Prostate gland (tissue), 2 donors: ENCODE data around the gene SIPA1. TPM values are rescaled to one million over a fixed set of nuclear protein-coding genes. Genes with fewer than 3 reads are reported as not detected.

Experiments used
- DNase-seq: peaks from one replicate; pipeline ENCODE4 v3.0.0-alpha.2; 2019; ENCODE audit warnings: low spot score
- H3K27ac ChIP-seq, 2 donors: fragments of 200-600 bp; sonication (generic); 2 replicates each; pipeline ENCODE4 v1.5.1; 2017 to 2019
- H3K27me3 ChIP-seq: fragments of 200-600 bp; sonication (generic); replicated peaks from 2 replicates; pipeline ENCODE4 v1.5.1; 2019; ENCODE audit not compliant: insufficient read depth
- H3K36me3 ChIP-seq, 2 donors: fragments of 200-600 bp; sonication (generic); 1 replicate in 1 of 2; 2 replicates in 1 of 2; pipeline versions ENCODE4 v1.5.1 to v1.8.1; 2017 to 2019
- H3K4me1 ChIP-seq: fragments of 200-600 bp; sonication (generic); replicated peaks from 2 replicates; pipeline ENCODE4 v1.5.1; 2019
- H3K4me3 ChIP-seq, 2 donors: fragments of 200-600 bp; sonication (generic); 2 replicates each; pipeline ENCODE4 v1.5.1; 2017 to 2019
- H3K9me3 ChIP-seq: fragments of 200-600 bp; sonication (generic); 2 replicates; pipeline ENCODE4 v1.5.1; 2017
- POLR2A ChIP-seq: fragments of 450-650 bp; IDR thresholded peaks from one replicate; pipeline ENCODE4 v1.6.1; 2016; ENCODE audit warnings: antibody characterized with exemption, mild to moderate bottlenecking
- POLR2AphosphoS5 ChIP-seq: sonication (generic); formaldehyde crosslinking; IDR thresholded peaks from one replicate; pipeline ENCODE4 v1.6.1; 2017; ENCODE audit warnings: antibody characterized with exemption
- WGBS: methylation state at CpG from one replicate; pipeline ENCODE4 v1.1.5; 2018; 5-methylcytosine and 5-hydroxymethylcytosine counted together
- intact Hi-C: fragments of 100-400 bp; cut with DNase I; formaldehyde crosslinking; loops from one replicate; pipeline ENCODE4 v1.14.2; 2022
- total RNA-seq, 2 donors: library from RNA; depleted of rRNA; stranded (reverse); fragments of >200 nt; gene quantifications; one replicate each; pipeline ENCODE4 v1.1.0, GENCODE V29; 2016
- TF ChIP-seq, protein P1 (sequence below), 4 experiments: fragments of 200-600 bp in 2 of 4; fragments of 450-650 bp in 2 of 4; sonication (generic) in 2 of 4; IDR thresholded peaks; 1 replicate in 3 of 4; 2 replicates in 1 of 4; pipeline ENCODE4 v1.5.1; 2016 to 2019; ENCODE audit warnings: antibody characterized with exemption in 4 of 4, mild to moderate bottlenecking in 2 of 4, moderate library complexity in 2 of 4

Gene SIPA1
- total RNA-seq, 2 donors from 2014 or later = 38.2 to 45.2 TPM

DNA sequence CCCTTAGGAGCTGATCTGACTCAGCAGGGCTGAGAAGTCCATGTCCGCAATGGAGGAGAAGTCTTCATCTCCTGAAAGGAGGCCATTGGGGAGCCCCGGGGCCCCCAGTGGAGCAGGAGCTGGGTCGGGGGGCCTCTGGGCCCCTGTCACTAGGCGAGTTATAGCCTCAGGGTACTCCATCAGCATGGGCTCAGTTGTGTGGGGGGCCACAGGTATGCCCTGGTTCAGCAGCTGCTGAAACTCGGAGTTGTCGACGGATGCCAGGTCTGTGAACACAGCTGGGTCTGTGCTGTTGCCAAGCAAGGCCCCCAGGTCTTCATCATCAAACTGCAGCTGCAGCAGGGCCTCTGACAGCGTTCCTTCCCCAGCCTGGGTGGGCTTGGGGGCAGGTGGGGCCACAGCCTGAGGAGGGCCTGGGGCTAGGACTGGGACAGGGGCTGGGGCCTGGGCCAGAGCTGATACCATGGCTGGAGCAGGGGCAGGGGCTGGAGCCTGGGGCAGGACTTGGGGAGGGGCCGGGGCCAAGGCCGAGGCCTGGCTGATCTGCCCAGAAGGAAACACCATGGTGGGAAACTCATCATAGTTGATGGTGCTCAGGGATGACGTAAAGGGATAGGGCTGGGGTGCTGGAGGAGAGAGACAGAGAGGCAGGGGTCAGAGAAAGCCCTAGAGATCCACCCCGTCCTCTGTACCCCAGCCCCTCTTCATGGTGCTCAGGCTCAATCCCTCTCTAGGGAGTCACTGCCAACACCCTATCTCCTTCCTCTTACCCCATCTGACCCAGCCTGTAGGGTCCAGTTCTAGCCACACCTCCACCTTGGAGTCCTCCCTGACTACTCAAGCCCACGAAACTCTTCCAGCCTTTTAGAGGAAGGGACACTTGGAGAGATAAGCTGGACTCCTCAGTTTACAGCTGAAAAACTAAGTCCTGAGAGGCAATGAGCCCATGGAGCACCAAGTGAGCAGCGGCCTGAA lies 16.8 kb downstream of the SIPA1 start:
- intact Hi-C loops = loop anchor here (5.0 kb wide), 1 partner anchor 37 kb away; the partner anchor contains the start of gene PCNX3
- H3K9me3 ChIP-seq = no peaks in the 10 kb centered on the region
- 76% methylated on average over 14 of the region's 14 CpGs for WGBS
- H3K27ac ChIP-seq = peak overlapping the region; percentile 96
- no peak for TF ChIP-seq POLR2A
- TF ChIP-seq POLR2AphosphoS5 = no peak
- TF ChIP-seq, protein P1, sequence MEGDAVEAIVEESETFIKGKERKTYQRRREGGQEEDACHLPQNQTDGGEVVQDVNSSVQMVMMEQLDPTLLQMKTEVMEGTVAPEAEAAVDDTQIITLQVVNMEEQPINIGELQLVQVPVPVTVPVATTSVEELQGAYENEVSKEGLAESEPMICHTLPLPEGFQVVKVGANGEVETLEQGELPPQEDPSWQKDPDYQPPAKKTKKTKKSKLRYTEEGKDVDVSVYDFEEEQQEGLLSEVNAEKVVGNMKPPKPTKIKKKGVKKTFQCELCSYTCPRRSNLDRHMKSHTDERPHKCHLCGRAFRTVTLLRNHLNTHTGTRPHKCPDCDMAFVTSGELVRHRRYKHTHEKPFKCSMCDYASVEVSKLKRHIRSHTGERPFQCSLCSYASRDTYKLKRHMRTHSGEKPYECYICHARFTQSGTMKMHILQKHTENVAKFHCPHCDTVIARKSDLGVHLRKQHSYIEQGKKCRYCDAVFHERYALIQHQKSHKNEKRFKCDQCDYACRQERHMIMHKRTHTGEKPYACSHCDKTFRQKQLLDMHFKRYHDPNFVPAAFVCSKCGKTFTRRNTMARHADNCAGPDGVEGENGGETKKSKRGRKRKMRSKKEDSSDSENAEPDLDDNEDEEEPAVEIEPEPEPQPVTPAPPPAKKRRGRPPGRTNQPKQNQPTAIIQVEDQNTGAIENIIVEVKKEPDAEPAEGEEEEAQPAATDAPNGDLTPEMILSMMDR (IDR thresholded peaks at IDR 0.05) = no peak
- DNase-seq = no peak
- H3K27me3 ChIP-seq = no peaks in the 10 kb centered on the region
- peaks cover 27% of the 10 kb centered on the region for H3K4me1 ChIP-seq
- H3K4me3 ChIP-seq = no peak overlapping the region
- peaks cover 16 to 45% of the 10 kb centered on the region in 2 donors for H3K36me3 ChIP-seq

DNA sequence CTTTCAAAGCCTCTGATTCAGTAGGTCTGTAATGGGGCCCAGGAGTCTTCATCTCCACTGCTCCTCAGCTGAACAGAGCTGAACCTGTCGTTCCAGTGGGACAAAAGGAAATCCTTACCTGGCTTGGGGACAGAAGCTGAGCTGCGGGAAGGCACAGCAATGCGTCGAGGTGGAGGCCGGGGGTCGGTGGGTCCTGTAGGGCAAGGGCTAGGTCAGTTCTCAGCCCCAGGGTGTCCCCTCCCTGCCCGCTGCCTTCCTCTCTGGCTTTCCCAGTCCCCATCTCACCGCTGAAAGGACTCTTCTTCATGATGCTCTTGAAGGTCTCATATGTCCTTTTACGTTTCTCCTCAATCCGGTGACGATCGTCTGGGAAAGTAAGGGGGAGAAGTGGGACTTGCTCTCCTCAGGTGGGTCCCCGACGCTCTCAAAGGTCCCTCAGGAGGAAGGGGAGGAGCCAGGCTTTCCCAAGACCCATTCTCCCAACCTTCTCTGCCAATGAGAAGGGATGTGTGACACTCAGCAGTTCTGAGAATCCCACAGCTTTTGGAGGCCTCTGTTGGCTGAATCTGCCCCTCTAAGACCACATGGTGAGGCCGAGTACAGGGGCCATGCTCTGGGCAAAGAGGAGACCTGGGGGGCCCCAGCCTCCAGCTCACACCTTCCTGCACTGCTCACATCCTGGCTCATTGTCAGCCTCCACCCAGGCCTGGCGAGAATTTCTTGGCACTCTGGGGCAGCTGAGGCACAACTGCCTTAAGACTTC lies 17.9 kb downstream of the SIPA1 start:
- peaks cover 19 to 49% of the 10 kb centered on the region in 2 donors for H3K36me3 ChIP-seq
- no peak for DNase-seq
- no peaks in the 10 kb centered on the region for H3K27me3 ChIP-seq
- peaks cover 25% of the 10 kb centered on the region for H3K4me1 ChIP-seq
- TF ChIP-seq, protein P1 (IDR thresholded peaks at IDR 0.05) = no peak
- TF ChIP-seq POLR2A (no peak), POLR2AphosphoS5 (no peak)
- no peak overlapping the region for H3K27ac ChIP-seq
- intact Hi-C loops = no loop called here
- H3K4me3 ChIP-seq = no peak overlapping the region
- H3K9me3 ChIP-seq = no peaks in the 10 kb centered on the region
- WGBS = 83% methylated on average over 16 of the region's 16 CpGs

DNA sequence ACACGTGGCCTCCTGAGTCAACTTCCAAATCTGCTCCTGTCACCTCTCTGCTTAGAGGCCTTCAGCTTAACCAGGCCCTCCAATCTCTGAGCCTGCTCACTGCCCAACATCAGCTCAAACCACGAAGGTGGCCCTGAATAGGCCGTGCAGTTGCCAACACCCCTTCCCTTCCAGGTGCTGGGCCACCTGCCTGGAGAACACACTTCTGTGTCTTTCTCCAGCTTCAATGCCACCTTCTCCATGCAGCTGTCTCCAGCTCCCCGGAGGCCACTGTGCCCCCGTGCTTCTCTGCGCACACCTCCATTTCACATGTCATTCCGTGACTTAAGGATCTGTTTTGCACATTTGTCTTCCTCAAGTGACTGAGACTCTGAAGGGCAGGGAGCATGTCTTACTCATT lies 19.5 kb downstream of the SIPA1 start:
- WGBS = 92% methylated on average over 7 of the region's 7 CpGs
- H3K36me3 ChIP-seq = peaks cover 19 to 49% of the 10 kb centered on the region in 2 donors
- DNase-seq = no peak
- no peaks in the 10 kb centered on the region for H3K9me3 ChIP-seq
- H3K4me1 ChIP-seq = peaks cover 21% of the 10 kb centered on the region
- H3K27ac ChIP-seq = no peak overlapping the region
- intact Hi-C loops = no loop called here
- no peaks in the 10 kb centered on the region for H3K27me3 ChIP-seq
- no peak overlapping the region for H3K4me3 ChIP-seq
- no peak for TF ChIP-seq POLR2A
- TF ChIP-seq POLR2AphosphoS5 = no peak
- TF ChIP-seq, protein P1 (IDR thresholded peaks at IDR 0.05) = no peak

DNA sequence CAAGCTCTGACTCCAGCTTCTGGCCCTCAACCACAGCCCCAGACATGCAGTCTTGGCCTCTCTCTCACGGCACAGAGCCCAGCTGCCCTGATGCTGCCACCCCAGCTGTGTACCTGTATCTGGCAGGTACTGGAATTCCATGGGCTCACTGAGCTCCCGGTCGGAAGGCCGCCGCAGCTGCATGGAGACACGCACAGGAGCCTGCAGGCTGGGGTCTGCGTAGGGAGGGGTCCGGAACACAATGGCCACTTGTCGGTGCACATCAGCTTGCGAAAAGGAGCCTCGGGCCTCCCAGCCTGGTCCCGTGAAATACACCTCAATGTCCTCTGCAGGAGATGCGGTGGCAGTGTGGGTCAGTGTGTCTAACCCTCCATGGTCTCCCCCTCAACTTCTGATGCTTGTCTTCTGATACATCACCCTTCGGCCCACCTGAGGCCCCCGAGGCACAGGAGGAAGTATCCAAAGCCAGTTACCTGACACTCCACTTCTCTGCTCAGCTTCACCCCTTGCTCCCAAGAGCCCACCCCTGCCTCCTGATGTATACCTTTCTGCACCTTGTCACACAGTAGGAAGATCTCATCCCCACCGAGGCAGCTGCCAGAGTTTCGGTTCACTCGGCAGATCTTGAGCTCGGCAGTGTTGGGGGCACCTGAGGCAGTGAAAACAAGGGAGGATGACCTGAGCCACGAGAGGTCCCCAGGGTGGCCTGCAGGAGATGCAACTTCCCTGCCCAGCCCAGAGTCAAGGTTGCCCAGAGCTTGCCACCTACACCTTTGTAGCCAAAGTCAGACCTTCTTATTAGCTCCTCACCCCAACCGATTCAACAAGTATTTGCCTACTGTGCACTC lies 20.5 kb downstream of the SIPA1 start:
- no peak overlapping the region for H3K27ac ChIP-seq
- DNase-seq = no peak
- intact Hi-C loops = no loop called here
- no peaks in the 10 kb centered on the region for H3K9me3 ChIP-seq
- TF ChIP-seq, protein P1 (IDR thresholded peaks at IDR 0.05) = no peak
- TF ChIP-seq POLR2AphosphoS5 (no peak), POLR2A (no peak)
- H3K36me3 ChIP-seq = peaks cover 19 to 49% of the 10 kb centered on the region in 2 donors
- no peaks in the 10 kb centered on the region for H3K27me3 ChIP-seq
- peaks cover 21% of the 10 kb centered on the region for H3K4me1 ChIP-seq
- 91% methylated on average over 21 of the region's 21 CpGs for WGBS
- no peak overlapping the region for H3K4me3 ChIP-seq
